Measurements from ENCODE around the gene ZBTB7C. TPM values are rescaled to one million over a fixed set of nuclear protein-coding genes. Genes with fewer than 3 reads are reported as not detected.

The ZBTB7C gene
- total RNA-seq, 3 donors from 2014 or later (not counting 1 experiment from before 2014, with no cell fraction given), result 0.07 TPM; not detected in 2

DNA sequence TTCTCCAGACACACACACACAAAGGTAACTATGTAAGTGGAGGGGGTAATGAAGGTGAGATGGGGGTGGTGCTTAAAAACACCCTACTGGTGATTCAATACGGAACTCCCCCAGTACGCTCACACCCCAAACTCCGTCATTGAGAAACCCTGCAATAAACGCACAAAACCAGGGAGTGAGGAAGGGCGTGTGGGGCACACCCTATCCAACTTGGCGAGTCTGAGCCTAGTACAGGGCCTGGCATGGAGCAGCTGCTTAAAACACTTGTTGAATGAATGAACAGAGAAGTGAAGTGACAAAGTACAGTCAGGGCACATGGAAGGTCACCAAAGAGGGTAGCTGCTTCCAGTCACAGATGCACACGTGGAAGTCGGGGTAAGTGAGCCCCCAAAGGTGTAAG is 331.9 kb downstream of the ZBTB7C start:
- Histone ChIP-seq H3K27me3 (ENCODE audit: control insufficient read depth, insufficient read depth, low read length) (no peaks in the 10 kb centered on the region), H3K4me3 (ENCODE audit: low read length) (no peak overlapping the region), H3K36me3 (ENCODE audit: control insufficient read depth, insufficient read depth, low read length) (no peaks in the 10 kb centered on the region), H3K4me1 (ENCODE audit: control insufficient read depth, insufficient read depth, low read length) (no peaks in the 10 kb centered on the region), H3K9me3 (ENCODE audit: control insufficient read depth, insufficient read depth, low read length) (no peaks in the 10 kb centered on the region), H3K27ac (ENCODE audit: low read length) (no peak overlapping the region)
- Mint-ChIP-seq H3K4me1 (no peaks in the 10 kb centered on the region), H3K27ac (no peak overlapping the region), H3K4me3 (no peak overlapping the region), H3K9me3 (no peaks in the 10 kb centered on the region), H3K27me3 (ENCODE audit: low read depth in 2 of 2) (peaks cover 2 to 3% of the 10 kb centered on the region in 2 donors), H3K36me3 (no peaks in the 10 kb centered on the region)
- TF ChIP-seq, protein P1, sequence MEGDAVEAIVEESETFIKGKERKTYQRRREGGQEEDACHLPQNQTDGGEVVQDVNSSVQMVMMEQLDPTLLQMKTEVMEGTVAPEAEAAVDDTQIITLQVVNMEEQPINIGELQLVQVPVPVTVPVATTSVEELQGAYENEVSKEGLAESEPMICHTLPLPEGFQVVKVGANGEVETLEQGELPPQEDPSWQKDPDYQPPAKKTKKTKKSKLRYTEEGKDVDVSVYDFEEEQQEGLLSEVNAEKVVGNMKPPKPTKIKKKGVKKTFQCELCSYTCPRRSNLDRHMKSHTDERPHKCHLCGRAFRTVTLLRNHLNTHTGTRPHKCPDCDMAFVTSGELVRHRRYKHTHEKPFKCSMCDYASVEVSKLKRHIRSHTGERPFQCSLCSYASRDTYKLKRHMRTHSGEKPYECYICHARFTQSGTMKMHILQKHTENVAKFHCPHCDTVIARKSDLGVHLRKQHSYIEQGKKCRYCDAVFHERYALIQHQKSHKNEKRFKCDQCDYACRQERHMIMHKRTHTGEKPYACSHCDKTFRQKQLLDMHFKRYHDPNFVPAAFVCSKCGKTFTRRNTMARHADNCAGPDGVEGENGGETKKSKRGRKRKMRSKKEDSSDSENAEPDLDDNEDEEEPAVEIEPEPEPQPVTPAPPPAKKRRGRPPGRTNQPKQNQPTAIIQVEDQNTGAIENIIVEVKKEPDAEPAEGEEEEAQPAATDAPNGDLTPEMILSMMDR (IDR thresholded peaks at IDR 0.05), result no peak
- whole genome bisulfite sequencing (ENCODE audit: insufficient coverage), result 80% methylated on average over 8 of the region's 8 CpGs
- ATAC-seq (no peak), DNase-seq (no peak)
- intact Hi-C loops (cut with micrococcal nuclease), result no loop called here

DNA sequence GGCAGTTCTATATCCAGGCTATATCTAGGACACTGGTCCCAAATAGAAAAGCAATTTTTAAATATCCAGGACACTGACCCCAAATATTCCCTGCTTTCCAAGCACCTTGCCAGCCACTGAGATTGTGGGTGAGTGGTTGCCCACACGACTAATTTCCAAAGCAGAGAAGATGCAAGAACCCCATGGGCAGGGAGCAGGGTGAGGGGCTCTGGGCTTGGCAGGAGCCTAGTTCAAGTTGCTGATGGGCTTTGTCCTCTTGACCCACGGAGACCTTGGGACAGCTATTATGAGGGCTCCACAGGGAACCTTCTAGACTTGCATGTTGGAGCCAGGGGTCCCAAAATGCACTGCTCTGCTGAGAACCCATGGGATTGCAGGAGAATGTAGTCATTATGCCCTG is 332.7 kb downstream of the ZBTB7C start:
- Histone ChIP-seq H3K36me3 (ENCODE audit: control insufficient read depth, insufficient read depth, low read length) (no peaks in the 10 kb centered on the region), H3K27me3 (ENCODE audit: control insufficient read depth, insufficient read depth, low read length) (no peaks in the 10 kb centered on the region), H3K27ac (ENCODE audit: low read length) (no peak overlapping the region), H3K4me3 (ENCODE audit: low read length) (no peak overlapping the region), H3K9me3 (ENCODE audit: control insufficient read depth, insufficient read depth, low read length) (no peaks in the 10 kb centered on the region), H3K4me1 (ENCODE audit: control insufficient read depth, insufficient read depth, low read length) (no peaks in the 10 kb centered on the region)
- Mint-ChIP-seq H3K27me3 (ENCODE audit: low read depth in 2 of 2) (peaks cover 6 to 11% of the 10 kb centered on the region in 2 donors), H3K4me3 (no peak overlapping the region), H3K9me3 (no peaks in the 10 kb centered on the region), H3K36me3 (no peaks in the 10 kb centered on the region), H3K27ac (no peak overlapping the region), H3K4me1 (no peaks in the 10 kb centered on the region)
- WGBS (ENCODE audit: insufficient coverage), result 67% methylated on average over 2 of the region's 2 CpGs
- TF ChIP-seq, protein P1 (IDR thresholded peaks at IDR 0.05), result no peak
- ATAC-seq (no peak), DNase-seq (no peak)
- intact Hi-C loops (cut with micrococcal nuclease), result no loop called here

DNA sequence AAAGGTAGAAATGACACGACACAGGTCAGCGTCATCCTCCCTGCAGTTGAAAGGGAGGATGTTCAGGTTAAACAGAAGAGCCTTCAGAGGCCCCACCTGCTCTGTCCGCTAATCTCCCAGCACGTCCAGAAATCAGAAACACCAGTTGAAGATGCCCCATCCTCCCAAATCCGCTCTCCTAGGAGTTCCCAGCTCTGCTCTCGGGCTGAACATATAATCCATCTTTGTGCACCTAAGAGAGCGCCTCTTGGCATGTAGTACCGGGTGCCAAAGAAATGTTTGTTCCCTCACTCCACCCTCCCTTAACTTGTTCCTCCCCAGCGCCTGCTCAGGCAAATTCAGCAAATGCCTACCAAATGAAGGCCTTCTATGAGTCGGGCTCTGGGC is 333.5 kb downstream of the ZBTB7C start:
- no peaks in the 10 kb centered on the region for H3K36me3 Mint-ChIP-seq
- ATAC-seq (no peak), DNase-seq (no peak)
- H3K27ac Mint-ChIP-seq, result no peak overlapping the region
- TF ChIP-seq, protein P1 (IDR thresholded peaks at IDR 0.05), result no peak
- 75% methylated on average over 10 of the region's 10 CpGs for WGBS (ENCODE audit: insufficient coverage)
- no peak overlapping the region for H3K4me3 Mint-ChIP-seq
- Histone ChIP-seq H3K27ac (ENCODE audit: low read length) (no peak overlapping the region), H3K4me3 (ENCODE audit: low read length) (no peak overlapping the region), H3K9me3 (ENCODE audit: control insufficient read depth, insufficient read depth, low read length) (no peaks in the 10 kb centered on the region), H3K4me1 (ENCODE audit: control insufficient read depth, insufficient read depth, low read length) (no peaks in the 10 kb centered on the region), H3K27me3 (ENCODE audit: control insufficient read depth, insufficient read depth, low read length) (no peaks in the 10 kb centered on the region), H3K36me3 (ENCODE audit: control insufficient read depth, insufficient read depth, low read length) (no peaks in the 10 kb centered on the region)
- H3K9me3 Mint-ChIP-seq, result no peaks in the 10 kb centered on the region
- peaks cover 4 to 18% of the 10 kb centered on the region in 2 donors for H3K27me3 Mint-ChIP-seq (ENCODE audit: low read depth in 2 of 2)
- intact Hi-C loops (cut with micrococcal nuclease), result no loop called here
- H3K4me1 Mint-ChIP-seq, result no peaks in the 10 kb centered on the region

DNA sequence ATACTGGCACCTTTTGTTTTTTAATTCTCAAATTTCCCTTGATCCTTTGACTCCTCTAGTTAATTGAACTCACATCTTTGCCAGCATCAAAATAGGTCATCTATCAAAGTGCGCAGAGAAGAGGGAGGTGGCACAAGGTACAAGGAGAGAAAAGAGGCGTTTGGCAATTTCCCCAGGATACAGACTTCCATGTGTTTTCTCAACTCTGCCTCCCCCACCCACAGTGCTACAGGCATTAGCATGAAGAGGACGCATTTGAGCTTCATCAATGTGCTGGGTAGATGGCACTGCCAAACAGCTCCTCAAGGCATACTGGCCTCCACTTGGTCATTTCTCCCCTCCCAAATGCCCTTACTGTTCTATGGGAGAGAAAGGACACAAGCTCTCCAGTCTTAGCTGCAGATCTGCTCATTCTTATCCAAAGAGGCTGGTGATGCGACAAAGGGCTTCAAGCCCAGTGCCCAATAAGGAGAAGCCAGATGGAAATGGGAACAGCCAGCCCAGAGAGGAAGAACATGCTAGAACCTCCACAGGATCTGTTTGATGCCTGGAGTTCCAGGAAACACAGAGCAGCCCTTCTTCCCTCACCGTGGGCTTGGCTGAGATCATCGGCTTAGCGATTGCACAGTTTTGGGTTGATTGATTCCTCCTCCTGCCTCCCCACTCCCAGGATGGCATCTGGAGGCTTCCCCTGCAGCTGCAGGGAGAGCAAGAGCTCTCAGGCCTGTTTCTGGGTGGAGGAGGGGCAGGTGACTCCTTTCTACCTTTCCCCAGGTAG is 334.1 kb downstream of the ZBTB7C start:
- no peaks in the 10 kb centered on the region for H3K4me1 ChIP-seq (ENCODE audit: control insufficient read depth, insufficient read depth, low read length)
- no peak overlapping the region for H3K4me3 ChIP-seq (ENCODE audit: low read length)
- H3K27me3 Mint-ChIP-seq (ENCODE audit: low read depth in 2 of 2), result peaks cover 3 to 19% of the 10 kb centered on the region in 2 donors
- WGBS (ENCODE audit: insufficient coverage), result 93% methylated on average over 6 of the region's 7 CpGs
- H3K27ac Mint-ChIP-seq, result no peak overlapping the region
- no peaks in the 10 kb centered on the region for H3K27me3 ChIP-seq (ENCODE audit: control insufficient read depth, insufficient read depth, low read length)
- no peaks in the 10 kb centered on the region for H3K36me3 Mint-ChIP-seq
- intact Hi-C loops (cut with micrococcal nuclease), result no loop called here
- no peaks in the 10 kb centered on the region for H3K9me3 Mint-ChIP-seq
- H3K4me3 Mint-ChIP-seq, result no peak overlapping the region
- no peaks in the 10 kb centered on the region for H3K4me1 Mint-ChIP-seq
- ATAC-seq (no peak), DNase-seq (no peak)
- TF ChIP-seq, protein P1 (IDR thresholded peaks at IDR 0.05), result no peak
- no peak overlapping the region for H3K27ac ChIP-seq (ENCODE audit: low read length)
- H3K36me3 ChIP-seq (ENCODE audit: control insufficient read depth, insufficient read depth, low read length), result no peaks in the 10 kb centered on the region
- no peaks in the 10 kb centered on the region for H3K9me3 ChIP-seq (ENCODE audit: control insufficient read depth, insufficient read depth, low read length)
